Tibial artery (tissue), 4 donors: Measurements from ENCODE around the gene CHTOP.
A peak's percentile ranks its signal among the peaks of the same experiment; 100 is the strongest.

ENCODE experiments used
- DNase-seq, 2 donors: peaks; one replicate each; pipeline ENCODE4 v3.0.0-alpha.2; 2019
- H3K27ac ChIP-seq, 2 donors: fragments of 200-600 bp; sonication (generic) in 1 of 2; 1 replicate in 1 of 2; 2 replicates in 1 of 2; pipeline ENCODE4 v1.5.1; 2018 to 2019; ENCODE audit warnings: mild to moderate bottlenecking in 1 of 2
- H3K27me3 ChIP-seq, 2 donors: fragments of 200-600 bp; sonication (generic) in 1 of 2; one replicate each; pipeline versions ENCODE4 v1.5.1 to v1.6.0; 2016 to 2019
- H3K36me3 ChIP-seq, 3 donors: fragments of 200-600 bp; sonication (generic) in 2 of 3; one replicate each; pipeline ENCODE4 v1.5.1; 2016 to 2019; ENCODE audit warnings: mild to moderate bottlenecking in 2 of 3
- H3K4me1 ChIP-seq, 4 donors: fragments of 200-600 bp; sonication (generic) in 2 of 4; 1 replicate in 3 of 4; 2 replicates in 1 of 4; pipeline ENCODE4 v1.5.1; 2016 to 2019
- H3K4me3 ChIP-seq, 2 donors: fragments of 200-600 bp; sonication (generic) in 1 of 2; 1 replicate in 1 of 2; 2 replicates in 1 of 2; pipeline ENCODE4 v1.5.1; 2018 to 2019; ENCODE audit warnings: mild to moderate bottlenecking in 2 of 2
- H3K9me3 ChIP-seq, 3 donors: fragments of 200-600 bp; sonication (generic) in 1 of 3; one replicate each; pipeline ENCODE4 v1.5.1; 2016 to 2019
- intact Hi-C: fragments of 100-400 bp; cut with DNase I; formaldehyde crosslinking; loops from one replicate; pipeline ENCODE4 v1.15.0; 2023; ENCODE audit warnings: low total_unique reads
- TF ChIP-seq, protein P1 (sequence below), 2 experiments: fragments of 200-600 bp in 1 of 2; fragments of 450-650 bp in 1 of 2; IDR thresholded peaks; one replicate each; pipeline ENCODE4 v1.5.1; 2017 to 2019; ENCODE audit warnings: antibody characterized with exemption in 2 of 2, mild to moderate bottlenecking in 1 of 2, moderate library complexity in 1 of 2

The CHTOP gene

DNA sequence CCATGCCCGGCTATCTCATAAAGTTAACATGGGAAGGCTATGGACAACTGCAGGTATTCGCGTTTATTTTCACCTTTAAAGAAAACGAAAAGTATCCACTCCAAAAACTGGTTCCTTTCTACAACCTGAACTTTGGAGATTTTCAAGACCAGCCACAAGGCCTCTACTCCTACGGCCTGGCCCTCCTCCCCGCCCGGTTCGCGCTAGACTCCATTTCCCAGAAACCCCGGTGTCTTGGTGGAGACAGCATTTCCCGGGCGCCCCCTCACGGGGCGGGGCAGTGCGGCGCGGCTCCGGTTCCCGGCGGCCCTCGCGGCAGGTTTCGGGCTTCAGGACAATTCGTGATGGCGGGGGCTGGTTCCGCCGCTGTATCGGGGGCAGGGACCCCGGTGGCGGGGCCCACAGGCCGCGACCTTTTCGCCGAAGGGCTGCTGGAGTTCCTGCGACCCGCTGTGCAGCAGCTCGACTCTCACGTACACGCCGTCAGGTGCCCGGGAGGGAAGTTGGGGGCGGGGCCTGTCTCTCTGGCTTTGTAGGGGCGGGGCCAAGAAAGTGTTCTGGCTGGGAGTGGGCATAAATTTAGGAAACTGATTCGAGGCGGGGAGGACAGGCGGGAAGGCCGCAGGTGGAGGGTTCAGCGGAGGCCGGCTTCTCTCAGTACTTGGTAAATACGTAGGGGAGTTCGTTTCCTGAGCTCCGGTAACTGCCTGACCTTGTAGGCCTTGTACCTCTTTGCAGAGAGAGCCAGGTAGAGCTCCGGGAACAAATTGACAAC is 24.7 kb downstream of the CHTOP start, which contains the start of gene SNAPIN:
TSS of gene SNAPIN (plus strand) at position 304 of the 775 bp plus-strand sequence. CDS start at position 345, 41 bp downstream.
- TF ChIP-seq, protein P1, sequence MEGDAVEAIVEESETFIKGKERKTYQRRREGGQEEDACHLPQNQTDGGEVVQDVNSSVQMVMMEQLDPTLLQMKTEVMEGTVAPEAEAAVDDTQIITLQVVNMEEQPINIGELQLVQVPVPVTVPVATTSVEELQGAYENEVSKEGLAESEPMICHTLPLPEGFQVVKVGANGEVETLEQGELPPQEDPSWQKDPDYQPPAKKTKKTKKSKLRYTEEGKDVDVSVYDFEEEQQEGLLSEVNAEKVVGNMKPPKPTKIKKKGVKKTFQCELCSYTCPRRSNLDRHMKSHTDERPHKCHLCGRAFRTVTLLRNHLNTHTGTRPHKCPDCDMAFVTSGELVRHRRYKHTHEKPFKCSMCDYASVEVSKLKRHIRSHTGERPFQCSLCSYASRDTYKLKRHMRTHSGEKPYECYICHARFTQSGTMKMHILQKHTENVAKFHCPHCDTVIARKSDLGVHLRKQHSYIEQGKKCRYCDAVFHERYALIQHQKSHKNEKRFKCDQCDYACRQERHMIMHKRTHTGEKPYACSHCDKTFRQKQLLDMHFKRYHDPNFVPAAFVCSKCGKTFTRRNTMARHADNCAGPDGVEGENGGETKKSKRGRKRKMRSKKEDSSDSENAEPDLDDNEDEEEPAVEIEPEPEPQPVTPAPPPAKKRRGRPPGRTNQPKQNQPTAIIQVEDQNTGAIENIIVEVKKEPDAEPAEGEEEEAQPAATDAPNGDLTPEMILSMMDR (IDR thresholded peaks at IDR 0.05), result peak in 1 of 2 experiments; percentile 25
- peak; percentile 92 to 96 for DNase-seq
- Histone ChIP-seq H3K9me3 (no peaks in the 10 kb centered on the region), H3K4me1 (peaks cover 4 to 11% (median 10%) of the 10 kb centered on the region in 4 donors), H3K27me3 (no peaks in the 10 kb centered on the region), H3K27ac (peak within 1 kb of the TSS; percentile 88 to 94), H3K36me3 (peaks cover 29 to 38% (median 31%) of the 10 kb centered on the region in 3 donors), H3K4me3 (peak within 1 kb of the TSS; percentile 56 to 72)
- intact Hi-C loops, result no loop called here

DNA sequence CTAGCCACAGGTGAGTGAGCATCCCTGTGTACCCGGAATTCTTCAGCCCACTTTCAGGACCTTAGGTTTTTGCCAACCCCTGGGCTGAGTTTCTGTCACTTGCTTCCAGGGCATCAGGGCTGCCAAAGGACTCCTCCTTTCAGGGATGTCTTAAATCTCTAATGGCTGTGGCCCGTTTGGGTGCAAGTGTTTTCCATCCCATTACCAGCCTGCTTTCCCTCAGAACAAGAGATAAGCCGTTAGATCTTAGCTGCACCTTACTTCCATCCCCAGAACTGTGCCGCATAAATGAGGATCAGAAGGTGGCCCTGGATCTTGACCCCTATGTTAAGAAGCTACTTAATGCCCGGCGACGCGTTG is 25.3 kb downstream of the CHTOP start:
- intact Hi-C loops, result no loop called here
- DNase-seq, result no peak
- TF ChIP-seq, protein P1 (IDR thresholded peaks at IDR 0.05), result no peak

DNA sequence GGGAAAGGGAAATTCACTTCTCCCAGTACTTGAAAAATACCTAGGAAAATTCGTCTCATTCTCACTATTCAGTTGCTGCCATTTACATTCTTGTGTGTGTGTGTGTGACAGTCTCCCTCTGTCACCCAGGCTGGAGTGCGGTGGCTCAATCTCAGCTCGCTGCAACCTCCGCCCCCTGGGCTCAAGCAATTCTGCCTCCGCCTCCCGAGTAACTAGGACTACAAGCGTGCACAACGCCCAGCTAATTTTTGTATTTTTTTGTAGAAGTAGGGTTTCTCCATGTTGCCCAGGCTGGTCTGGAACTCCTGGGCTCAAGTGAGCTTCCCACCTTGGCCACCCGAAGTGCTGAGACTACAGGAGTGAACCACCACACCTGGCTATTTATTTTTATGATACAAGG is 25.8 kb downstream of the CHTOP start:
- H3K9me3 ChIP-seq, result no peaks in the 10 kb centered on the region
- intact Hi-C loops, result no loop called here
- peak in 1 of 2 donors; percentile 60 for DNase-seq
- peaks cover 40 to 49% (median 42%) of the 10 kb centered on the region in 3 donors for H3K36me3 ChIP-seq
- H3K4me3 ChIP-seq, result peak overlapping the region; percentile 56 to 72
- peaks cover 4 to 11% (median 10%) of the 10 kb centered on the region in 4 donors for H3K4me1 ChIP-seq
- peak overlapping the region; percentile 88 to 94 for H3K27ac ChIP-seq
- no peaks in the 10 kb centered on the region for H3K27me3 ChIP-seq
- TF ChIP-seq, protein P1 (IDR thresholded peaks at IDR 0.05), result no peak

More for the DNA sequence above, 25.3 kb downstream of the CHTOP start:
- Histone ChIP-seq H3K27me3 (no peaks in the 10 kb centered on the region), H3K36me3 (peaks cover 35 to 44% (median 37%) of the 10 kb centered on the region in 3 donors), H3K27ac (peak overlapping the region; percentile 88 to 94), H3K4me1 (peaks cover 4 to 11% (median 10%) of the 10 kb centered on the region in 4 donors), H3K4me3 (peak overlapping the region; percentile 56 to 72), H3K9me3 (no peaks in the 10 kb centered on the region)

DNA sequence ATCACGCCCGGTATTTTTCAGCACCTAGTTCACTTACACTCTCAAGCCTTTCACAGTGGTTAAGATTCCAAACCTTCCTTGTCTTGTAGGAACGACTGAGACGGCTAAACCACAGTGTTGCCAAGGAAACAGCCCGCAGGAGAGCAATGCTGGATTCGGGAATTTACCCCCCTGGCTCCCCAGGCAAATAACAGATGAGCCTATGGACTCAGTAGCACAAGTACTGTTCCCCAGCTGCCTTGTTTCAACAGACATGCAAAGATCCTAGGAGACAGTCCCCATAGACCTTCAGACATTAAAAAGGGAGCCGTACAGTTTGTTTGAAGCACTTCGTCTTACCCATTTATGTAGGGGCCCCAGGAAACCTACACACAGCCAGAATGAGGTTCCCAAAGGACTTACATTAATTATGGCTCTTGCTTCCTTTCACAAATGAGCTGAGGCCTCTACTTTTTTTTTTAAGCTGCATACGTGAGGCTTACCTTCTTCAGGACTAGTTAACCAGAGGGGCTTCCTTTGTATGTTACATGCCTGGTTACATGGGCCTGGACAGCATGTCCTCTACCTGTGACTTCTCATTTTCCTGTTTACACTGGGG is 27.3 kb downstream of the CHTOP start:
- no peaks in the 10 kb centered on the region for H3K27me3 ChIP-seq
- intact Hi-C loops, result no loop called here
- peak in 1 of 2 donors; percentile 28 for DNase-seq
- no peak overlapping the region for H3K4me3 ChIP-seq
- TF ChIP-seq, protein P1 (IDR thresholded peaks at IDR 0.05), result no peak
- peaks cover 4 to 11% (median 10%) of the 10 kb centered on the region in 4 donors for H3K4me1 ChIP-seq
- no peaks in the 10 kb centered on the region for H3K9me3 ChIP-seq
- H3K36me3 ChIP-seq, result peaks cover 55 to 65% (median 57%) of the 10 kb centered on the region in 3 donors
- no peak overlapping the region for H3K27ac ChIP-seq

DNA sequence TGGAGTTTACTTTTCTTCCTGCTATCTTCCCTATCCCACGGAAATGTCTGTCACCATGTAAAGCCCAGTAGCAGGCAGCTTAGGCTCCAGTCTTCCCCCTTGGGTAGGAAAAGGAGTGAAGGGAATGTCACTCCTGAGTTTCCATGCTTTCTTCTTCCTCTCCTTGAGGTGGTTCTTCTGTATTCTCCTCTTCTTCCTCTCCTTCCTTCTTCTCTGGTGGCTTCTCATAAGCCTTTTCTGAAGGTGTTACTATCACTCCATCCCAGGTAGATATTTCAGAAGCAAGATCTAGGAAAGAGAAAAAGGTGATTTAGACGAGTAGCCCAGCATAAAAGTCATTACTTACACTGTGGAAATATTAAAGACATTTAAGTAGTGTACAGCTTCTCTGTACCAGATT is 28.4 kb downstream of the CHTOP start:
- TF ChIP-seq, protein P1 (IDR thresholded peaks at IDR 0.05), result no peak
- Histone ChIP-seq H3K36me3 (peaks cover 66 to 75% (median 68%) of the 10 kb centered on the region in 3 donors), H3K9me3 (no peaks in the 10 kb centered on the region), H3K27ac (no peak overlapping the region), H3K4me1 (peaks cover 4 to 11% (median 10%) of the 10 kb centered on the region in 4 donors), H3K4me3 (no peak overlapping the region), H3K27me3 (no peaks in the 10 kb centered on the region)
- intact Hi-C loops, result no loop called here
- no peak for DNase-seq
